ENCODE results near the gene CDH2. TPM values are rescaled to one million over a fixed set of nuclear protein-coding genes. Genes with fewer than 3 reads are reported as not detected.

Gene CDH2
- total RNA-seq, 1 donor from 2014 or later, result 370 TPM

DNA sequence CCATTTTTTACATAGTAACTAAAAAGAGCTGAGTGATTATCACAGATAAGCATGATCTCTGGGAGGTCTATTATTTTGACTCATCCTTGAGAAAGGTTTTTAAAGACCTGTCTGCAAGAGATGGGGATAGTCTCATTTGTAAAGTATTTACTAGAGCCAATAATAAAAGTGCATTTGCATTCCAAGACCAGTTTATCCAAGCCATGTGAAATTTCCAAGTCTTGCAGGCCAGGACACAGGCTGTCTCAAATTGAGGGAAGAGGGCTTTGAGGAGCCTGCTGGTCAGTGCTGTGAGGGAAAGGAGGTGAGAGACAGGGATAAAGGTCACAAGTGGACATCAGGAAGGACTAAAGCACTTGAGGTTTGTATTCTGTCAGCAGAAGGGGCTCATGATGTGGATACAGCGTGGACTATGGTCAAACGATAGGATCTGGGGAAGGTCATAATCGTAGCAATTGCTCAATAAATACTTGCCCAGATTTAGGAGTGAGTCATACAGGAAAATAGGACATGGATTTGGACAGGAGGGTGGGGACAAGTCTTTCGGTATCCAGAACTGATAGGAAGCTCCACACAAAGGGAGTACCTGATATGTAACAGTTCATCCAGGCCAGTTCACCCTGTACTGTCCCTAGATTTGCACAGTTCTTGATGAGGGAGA, 6.6 kb upstream of the CDH2 start:
- TF ChIP-seq, protein P1, sequence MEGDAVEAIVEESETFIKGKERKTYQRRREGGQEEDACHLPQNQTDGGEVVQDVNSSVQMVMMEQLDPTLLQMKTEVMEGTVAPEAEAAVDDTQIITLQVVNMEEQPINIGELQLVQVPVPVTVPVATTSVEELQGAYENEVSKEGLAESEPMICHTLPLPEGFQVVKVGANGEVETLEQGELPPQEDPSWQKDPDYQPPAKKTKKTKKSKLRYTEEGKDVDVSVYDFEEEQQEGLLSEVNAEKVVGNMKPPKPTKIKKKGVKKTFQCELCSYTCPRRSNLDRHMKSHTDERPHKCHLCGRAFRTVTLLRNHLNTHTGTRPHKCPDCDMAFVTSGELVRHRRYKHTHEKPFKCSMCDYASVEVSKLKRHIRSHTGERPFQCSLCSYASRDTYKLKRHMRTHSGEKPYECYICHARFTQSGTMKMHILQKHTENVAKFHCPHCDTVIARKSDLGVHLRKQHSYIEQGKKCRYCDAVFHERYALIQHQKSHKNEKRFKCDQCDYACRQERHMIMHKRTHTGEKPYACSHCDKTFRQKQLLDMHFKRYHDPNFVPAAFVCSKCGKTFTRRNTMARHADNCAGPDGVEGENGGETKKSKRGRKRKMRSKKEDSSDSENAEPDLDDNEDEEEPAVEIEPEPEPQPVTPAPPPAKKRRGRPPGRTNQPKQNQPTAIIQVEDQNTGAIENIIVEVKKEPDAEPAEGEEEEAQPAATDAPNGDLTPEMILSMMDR (IDR thresholded peaks at IDR 0.05; ENCODE audit: borderline replicate concordance), result no peak
- DNase-seq, result no peak
- Histone ChIP-seq H3K27me3 (ENCODE audit: low read depth) (peaks cover 9% of the 10 kb centered on the region), H3K4me3 (no peak overlapping the region), H3K27ac (replicated peaks) (peak overlapping the region; percentile 27), H3K4me1 (peaks cover 23% of the 10 kb centered on the region), H3K9me3 (replicated peaks) (no peaks in the 10 kb centered on the region), H3K36me3 (no peaks in the 10 kb centered on the region)
- intact Hi-C loops (cut with micrococcal nuclease), result no loop called here

DNA sequence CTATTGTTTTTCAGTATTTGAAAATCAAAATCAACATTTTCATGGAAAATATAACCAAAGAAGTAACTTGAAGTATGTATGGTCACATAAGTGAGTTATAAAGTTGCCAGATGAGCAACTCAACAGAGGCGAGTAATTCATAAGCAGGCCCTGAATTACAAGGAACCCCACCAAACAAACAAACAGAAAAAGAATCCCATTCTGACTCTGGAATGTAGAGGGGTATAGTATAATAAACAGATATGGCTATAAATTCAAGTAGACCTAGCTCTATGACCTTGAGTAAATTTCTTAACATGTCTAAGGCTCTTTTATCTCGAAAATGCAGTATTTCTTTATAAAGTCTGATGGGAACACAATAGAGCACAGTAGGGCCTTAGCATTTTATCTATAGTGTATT, 4.7 kb upstream of the CDH2 start:
- intact Hi-C loops (cut with micrococcal nuclease), result no loop called here
- H3K4me3 ChIP-seq, result no peak overlapping the region
- peaks cover 34% of the 10 kb centered on the region for H3K4me1 ChIP-seq
- no peak for DNase-seq
- H3K27me3 ChIP-seq (ENCODE audit: low read depth), result peaks cover 21% of the 10 kb centered on the region
- no peak overlapping the region for H3K27ac ChIP-seq (replicated peaks)
- no peaks in the 10 kb centered on the region for H3K36me3 ChIP-seq
- TF ChIP-seq, protein P1 (IDR thresholded peaks at IDR 0.05; ENCODE audit: borderline replicate concordance), result no peak
- no peaks in the 10 kb centered on the region for H3K9me3 ChIP-seq (replicated peaks)

DNA sequence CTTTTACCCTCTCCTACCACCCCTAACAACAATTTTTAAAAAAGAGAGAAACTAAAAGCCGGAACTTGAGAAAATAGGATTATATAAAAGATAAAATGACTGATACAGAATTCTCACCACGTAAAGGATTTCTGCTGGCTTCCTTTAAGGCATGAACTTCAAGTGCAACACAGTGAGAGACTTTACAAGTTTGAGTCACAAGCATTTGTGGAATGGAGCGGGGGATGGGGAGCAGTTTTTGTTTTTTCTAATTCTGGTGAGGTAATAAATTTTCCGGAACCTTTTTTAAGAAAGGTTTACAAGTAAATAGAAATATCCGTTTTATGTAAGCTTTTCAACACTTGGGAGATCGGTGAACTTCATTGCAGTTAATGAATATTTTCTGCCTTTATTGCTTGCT, 1.8 kb upstream of the CDH2 start:
- intact Hi-C loops (cut with micrococcal nuclease), result no loop called here
- H3K9me3 ChIP-seq (replicated peaks), result no peaks in the 10 kb centered on the region
- TF ChIP-seq, protein P1 (IDR thresholded peaks at IDR 0.05; ENCODE audit: borderline replicate concordance), result no peak
- peaks cover 42% of the 10 kb centered on the region for H3K4me1 ChIP-seq
- H3K27me3 ChIP-seq (ENCODE audit: low read depth), result peaks cover 50% of the 10 kb centered on the region
- no peak for DNase-seq
- peak overlapping the region; percentile 84 for H3K4me3 ChIP-seq
- H3K36me3 ChIP-seq, result no peaks in the 10 kb centered on the region
- peak overlapping the region; percentile 94 for H3K27ac ChIP-seq (replicated peaks)

DNA sequence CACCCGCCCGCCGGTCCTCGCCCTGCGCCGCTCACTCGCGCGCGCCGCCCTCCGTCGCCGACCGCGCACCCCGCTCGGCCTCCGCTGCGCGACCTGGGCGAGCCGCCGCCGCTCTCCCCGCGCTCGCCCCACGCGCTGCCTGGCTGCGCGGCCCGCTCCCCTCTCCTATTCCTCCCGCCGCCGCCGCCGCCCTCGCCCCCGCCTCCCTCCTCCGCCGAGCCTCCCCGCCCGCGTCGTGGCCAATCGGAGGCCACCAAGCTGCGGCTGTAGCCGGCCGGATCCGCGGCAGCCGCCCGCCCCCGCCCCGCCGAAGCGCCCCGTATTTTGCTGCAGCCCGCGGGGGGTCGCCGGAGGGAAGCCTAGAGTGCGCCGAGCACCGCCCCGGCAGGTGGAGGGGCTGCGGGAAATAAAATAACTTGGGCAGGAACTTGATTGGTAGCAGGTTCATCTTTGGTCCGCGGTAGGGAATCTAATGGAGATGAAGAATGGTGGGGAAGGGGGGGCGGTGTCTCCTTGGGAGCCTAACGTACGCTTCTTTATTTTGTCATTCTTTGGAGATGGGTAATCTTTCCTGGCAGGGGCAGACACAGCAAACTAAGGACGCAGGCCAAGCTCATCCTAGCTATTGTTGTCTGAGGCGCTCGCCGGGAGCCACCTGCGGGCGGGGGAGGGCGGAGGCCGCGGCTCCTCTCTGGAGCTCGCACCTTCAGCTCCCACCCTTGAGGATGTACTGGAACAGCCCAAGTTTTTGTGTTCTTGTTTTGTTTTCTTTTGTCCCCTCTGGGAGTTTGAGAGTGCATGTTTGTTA, 1.1 kb upstream of the CDH2 start:
- intact Hi-C loops (cut with micrococcal nuclease), result no loop called here
- DNase-seq, result peak; percentile 71

DNA sequence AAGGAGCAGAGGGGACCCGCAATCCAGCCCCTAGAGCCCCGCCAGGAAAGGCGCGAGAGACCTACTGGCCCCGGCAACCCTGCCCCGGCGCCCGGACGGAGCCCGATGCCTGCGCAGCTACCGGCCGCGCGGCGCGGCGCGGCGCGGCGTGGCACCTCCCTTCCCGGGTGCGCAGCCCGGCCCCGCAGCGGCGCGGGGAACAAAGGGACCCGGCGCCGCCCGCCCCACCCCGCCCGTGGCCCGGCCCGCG, 307 bp downstream of the CDH2 start:
- Histone ChIP-seq H3K4me3 (peak overlapping the region; percentile 84), H3K27me3 (ENCODE audit: low read depth) (peaks cover 58% of the 10 kb centered on the region), H3K9me3 (replicated peaks) (no peaks in the 10 kb centered on the region), H3K36me3 (no peaks in the 10 kb centered on the region), H3K27ac (replicated peaks) (peak overlapping the region; percentile 94), H3K4me1 (peaks cover 35% of the 10 kb centered on the region)
- DNase-seq, result no peak
- intact Hi-C loops (cut with micrococcal nuclease), result no loop called here
- TF ChIP-seq, protein P1 (IDR thresholded peaks at IDR 0.05; ENCODE audit: borderline replicate concordance), result no peak

More for the DNA sequence above, 1.1 kb upstream of the CDH2 start:
- Histone ChIP-seq H3K9me3 (replicated peaks) (no peaks in the 10 kb centered on the region), H3K4me3 (peak overlapping the region; percentile 84), H3K27me3 (ENCODE audit: low read depth) (peaks cover 55% of the 10 kb centered on the region), H3K36me3 (no peaks in the 10 kb centered on the region), H3K27ac (replicated peaks) (peak overlapping the region; percentile 94), H3K4me1 (peaks cover 35% of the 10 kb centered on the region)
- TF ChIP-seq, protein P1 (IDR thresholded peaks at IDR 0.05; ENCODE audit: borderline replicate concordance), result peak; percentile 20
